Measurements from ENCODE around the gene TBCD.

DNA sequence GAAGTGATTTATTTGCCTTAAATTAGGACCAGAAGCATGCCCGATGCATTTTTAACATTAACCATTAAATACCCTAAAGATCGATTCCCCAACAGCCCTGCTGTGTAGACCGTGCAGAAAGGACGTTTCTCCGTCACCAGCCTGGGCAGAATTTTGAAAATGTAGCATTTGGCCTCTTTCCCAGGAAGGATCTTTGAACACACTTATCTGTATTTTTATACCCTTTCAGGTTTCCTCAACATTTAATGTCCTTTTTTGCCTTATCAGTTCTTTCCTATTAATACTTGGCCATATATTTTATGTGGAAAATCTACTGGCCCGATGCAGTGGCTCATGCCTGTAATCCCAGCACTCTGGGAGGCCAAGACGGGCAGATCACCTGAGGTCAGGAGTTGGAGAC, 142.5 kb downstream of the TBCD start:
- TF ChIP-seq, protein P1, sequence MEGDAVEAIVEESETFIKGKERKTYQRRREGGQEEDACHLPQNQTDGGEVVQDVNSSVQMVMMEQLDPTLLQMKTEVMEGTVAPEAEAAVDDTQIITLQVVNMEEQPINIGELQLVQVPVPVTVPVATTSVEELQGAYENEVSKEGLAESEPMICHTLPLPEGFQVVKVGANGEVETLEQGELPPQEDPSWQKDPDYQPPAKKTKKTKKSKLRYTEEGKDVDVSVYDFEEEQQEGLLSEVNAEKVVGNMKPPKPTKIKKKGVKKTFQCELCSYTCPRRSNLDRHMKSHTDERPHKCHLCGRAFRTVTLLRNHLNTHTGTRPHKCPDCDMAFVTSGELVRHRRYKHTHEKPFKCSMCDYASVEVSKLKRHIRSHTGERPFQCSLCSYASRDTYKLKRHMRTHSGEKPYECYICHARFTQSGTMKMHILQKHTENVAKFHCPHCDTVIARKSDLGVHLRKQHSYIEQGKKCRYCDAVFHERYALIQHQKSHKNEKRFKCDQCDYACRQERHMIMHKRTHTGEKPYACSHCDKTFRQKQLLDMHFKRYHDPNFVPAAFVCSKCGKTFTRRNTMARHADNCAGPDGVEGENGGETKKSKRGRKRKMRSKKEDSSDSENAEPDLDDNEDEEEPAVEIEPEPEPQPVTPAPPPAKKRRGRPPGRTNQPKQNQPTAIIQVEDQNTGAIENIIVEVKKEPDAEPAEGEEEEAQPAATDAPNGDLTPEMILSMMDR (conservative IDR thresholded peaks at IDR 0.05; ENCODE audit: low read length), result no peak
- no peak for TF ChIP-seq EZH2phosphoT487 (IDR thresholded peaks at IDR 0.05; ENCODE audit: borderline replicate concordance, low read depth, low read length)

Measured in OCI-LY7 (cell line).